Cardiac fibroblast (primary cell): ENCODE data around the gene POU5F2.

Experiments used
- DNase-seq, 2 donors: peaks; one replicate each; pipeline versions ENCODE4 v3.0.0 to v3.0.0-alpha.2; 2010; ENCODE audit warnings: low read depth in 2 of 2
- H3K4me3 ChIP-seq, 2 donors: replicated peaks in 1 of 2; 1 replicate in 1 of 2; 2 replicates in 1 of 2; pipeline ENCODE4 v1.5.1; 2011; ENCODE audit warnings: low read depth in 2 of 2, low read length in 2 of 2, mild to moderate bottlenecking in 2 of 2, moderate library complexity in 1 of 2
- TF ChIP-seq, protein P1 (sequence below): IDR thresholded peaks from one replicate; pipeline ENCODE4 v1.5.1; 2011; ENCODE audit warnings: low read depth, mild to moderate bottlenecking, low read length, inconsistent platforms

POU5F2 gene

DNA sequence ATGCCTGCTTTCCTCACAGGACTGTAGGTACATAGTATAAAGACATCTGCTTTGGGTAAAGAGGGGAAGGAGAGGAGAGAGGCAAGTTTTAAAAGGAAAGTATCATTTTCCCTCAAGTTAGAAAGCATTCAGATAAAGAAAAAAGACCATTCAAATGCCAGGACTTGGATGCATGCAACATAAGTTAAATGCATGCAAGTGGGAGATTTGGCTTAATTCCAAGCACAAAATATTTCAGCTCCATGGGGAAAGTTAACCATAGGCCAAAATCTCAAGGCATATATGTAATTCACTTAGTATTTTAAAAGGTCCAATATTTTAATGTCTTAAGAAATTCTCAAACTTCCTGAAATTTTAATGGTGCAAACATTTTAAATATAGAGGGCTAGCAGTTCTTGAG is 36.4 kb downstream of the POU5F2 start:
- H3K4me3 ChIP-seq, result no peak overlapping the region
- TF ChIP-seq, protein P1, sequence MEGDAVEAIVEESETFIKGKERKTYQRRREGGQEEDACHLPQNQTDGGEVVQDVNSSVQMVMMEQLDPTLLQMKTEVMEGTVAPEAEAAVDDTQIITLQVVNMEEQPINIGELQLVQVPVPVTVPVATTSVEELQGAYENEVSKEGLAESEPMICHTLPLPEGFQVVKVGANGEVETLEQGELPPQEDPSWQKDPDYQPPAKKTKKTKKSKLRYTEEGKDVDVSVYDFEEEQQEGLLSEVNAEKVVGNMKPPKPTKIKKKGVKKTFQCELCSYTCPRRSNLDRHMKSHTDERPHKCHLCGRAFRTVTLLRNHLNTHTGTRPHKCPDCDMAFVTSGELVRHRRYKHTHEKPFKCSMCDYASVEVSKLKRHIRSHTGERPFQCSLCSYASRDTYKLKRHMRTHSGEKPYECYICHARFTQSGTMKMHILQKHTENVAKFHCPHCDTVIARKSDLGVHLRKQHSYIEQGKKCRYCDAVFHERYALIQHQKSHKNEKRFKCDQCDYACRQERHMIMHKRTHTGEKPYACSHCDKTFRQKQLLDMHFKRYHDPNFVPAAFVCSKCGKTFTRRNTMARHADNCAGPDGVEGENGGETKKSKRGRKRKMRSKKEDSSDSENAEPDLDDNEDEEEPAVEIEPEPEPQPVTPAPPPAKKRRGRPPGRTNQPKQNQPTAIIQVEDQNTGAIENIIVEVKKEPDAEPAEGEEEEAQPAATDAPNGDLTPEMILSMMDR, result no peak
- peak in 1 of 2 donors; percentile 23 for DNase-seq

DNA sequence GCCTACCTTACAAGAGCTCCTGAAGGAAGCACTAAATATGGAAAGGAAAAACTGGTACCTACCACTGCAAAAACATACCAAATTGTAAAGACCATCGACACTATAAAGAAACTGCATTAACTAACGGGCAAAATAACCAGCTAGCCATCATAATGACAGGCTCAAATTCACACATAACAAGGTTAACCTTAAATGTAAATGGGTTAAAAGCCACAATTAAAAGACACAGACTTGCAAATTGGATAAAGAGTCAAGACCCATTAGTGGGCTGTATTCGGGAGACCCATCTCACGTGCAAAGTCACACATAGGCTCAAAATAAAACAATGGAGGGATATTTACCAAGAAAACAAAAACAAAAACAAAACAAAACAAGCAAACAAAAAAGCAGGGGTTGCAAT is 49.4 kb downstream of the POU5F2 start:
- H3K4me3 ChIP-seq, result no peak overlapping the region
- TF ChIP-seq, protein P1, result no peak
- no peak for DNase-seq
